Natural killer cell treated with Interleukin-12 subunit alpha and Interleukin-12 subunit beta and Interleukin-15 and Interleukin-18, amount 100 ng/mL, for 72 hours (primary cell): ENCODE data around the gene ERC1. TPM values are rescaled to one million over a fixed set of nuclear protein-coding genes. Genes with fewer than 3 reads are reported as not detected.

Source experiments
- ATAC-seq, 2 donors: fragments of 150-1000 bp; cut with Tn5 transposase in 1 of 2; sonication (Bioruptor Pico), chemical (Tn5 transposase) in 1 of 2; 2 replicates each; pipeline ENCODE4 v1.10.0; 2021
- DNase-seq: peaks from one replicate; pipeline ENCODE4 v3.0.0; 2022; ENCODE audit warnings: low spot score
- H3K27ac Mint-ChIP-seq, 2 donors: 1 replicate in 1 of 2; 2 replicates in 1 of 2; pipeline ENCODE4 v1.8.0; 2022; ENCODE audit warnings: mixed read lengths in 2 of 2, mild to moderate bottlenecking in 1 of 2, moderate library complexity in 1 of 2
- H3K27me3 Mint-ChIP-seq, 2 donors: 1 replicate in 1 of 2; 2 replicates in 1 of 2; pipeline ENCODE4 v1.8.0; 2022; ENCODE audit warnings: mixed read lengths in 2 of 2
- H3K36me3 Mint-ChIP-seq: one replicate; pipeline ENCODE4 v1.8.0; 2022; ENCODE audit warnings: mixed read lengths
- H3K4me1 Mint-ChIP-seq, 2 donors: 1 replicate in 1 of 2; 2 replicates in 1 of 2; pipeline ENCODE4 v1.8.0; 2022; ENCODE audit warnings: low read depth in 2 of 2, mixed read lengths in 2 of 2, mild to moderate bottlenecking in 1 of 2
- H3K4me3 Mint-ChIP-seq: one replicate; pipeline ENCODE4 v1.8.0; 2022; ENCODE audit warnings: mixed read lengths
- H3K9me3 Mint-ChIP-seq: 2 replicates; pipeline ENCODE4 v1.8.0; 2022; ENCODE audit warnings: mixed read lengths
- total RNA-seq, 2 donors: library from RNA; stranded (reverse); gene quantifications; one replicate each; pipeline ENCODE4 v1.2.3, GENCODE V29; 2022

ERC1 gene
- 10 to 100 TPM; 32.6 to 77.2 TPM for total RNA-seq

DNA sequence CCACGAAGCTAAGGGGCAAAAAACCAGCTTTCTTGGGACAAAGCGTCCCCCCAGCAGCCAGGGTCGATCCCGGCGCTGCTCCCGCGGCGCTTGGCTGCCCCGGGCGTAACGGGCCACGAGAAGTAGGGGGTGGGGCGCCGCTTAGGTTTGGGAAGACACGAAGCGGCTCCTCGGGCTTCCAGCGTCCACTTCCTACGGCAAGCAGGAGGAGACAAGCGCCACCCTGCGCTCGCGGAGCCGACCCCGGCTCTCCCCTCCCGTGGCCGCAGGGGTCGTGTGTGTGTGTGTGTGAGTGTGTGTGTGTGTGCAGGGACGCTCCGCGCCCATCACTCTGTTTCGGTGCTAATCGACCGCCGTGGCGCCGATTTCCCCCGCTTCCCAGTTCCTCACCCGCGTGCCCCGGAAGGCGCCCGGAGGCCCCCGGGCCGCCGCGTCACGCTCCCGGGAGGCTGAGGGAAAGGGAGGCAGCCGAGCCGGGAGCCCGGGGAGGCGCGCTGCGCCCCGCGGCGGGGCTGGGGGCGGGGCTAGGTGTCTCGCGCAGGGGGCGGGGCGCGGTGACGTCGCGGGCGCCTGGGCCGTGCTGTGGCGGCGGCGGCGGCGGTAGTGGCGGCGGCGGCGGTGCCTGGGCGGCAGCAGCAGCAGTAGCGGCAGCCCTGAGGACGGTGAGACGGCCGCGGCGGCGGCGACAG, at the start of gene ERC1:
ERC1 (plus strand) TSS at position 563 of the 689 bp plus-strand sequence. CDS start 36,681 bp downstream, outside the sequence.
- no peaks in the 10 kb centered on the region for H3K9me3 Mint-ChIP-seq
- H3K4me1 Mint-ChIP-seq = peaks cover 21 to 30% of the 10 kb centered on the region in 2 donors

DNA sequence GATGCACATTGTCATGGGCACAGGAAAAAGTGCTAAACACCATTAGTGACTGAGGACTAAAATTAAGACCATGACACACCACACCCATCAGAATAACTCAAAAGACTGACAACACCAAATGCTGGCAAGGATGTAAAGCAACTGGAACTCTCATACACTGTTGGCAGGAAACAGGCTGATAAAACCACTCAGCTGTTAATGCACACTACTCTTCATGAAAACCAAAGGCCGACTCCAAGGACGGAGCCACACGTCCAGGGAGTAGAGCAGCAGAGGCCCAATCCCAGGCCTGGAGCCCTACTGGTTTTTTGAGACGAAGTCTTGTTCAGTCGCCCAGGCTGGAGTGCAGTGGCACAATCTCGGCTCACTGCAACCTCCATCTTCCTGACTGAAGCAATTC, 48.0 kb upstream of the ERC1 start:
- DNase-seq (no peak), ATAC-seq (no peak)
- no peak overlapping the region for H3K27ac Mint-ChIP-seq
- H3K9me3 Mint-ChIP-seq = no peaks in the 10 kb centered on the region
- H3K36me3 Mint-ChIP-seq = no peaks in the 10 kb centered on the region
- no peak overlapping the region for H3K4me3 Mint-ChIP-seq
- no peaks in the 10 kb centered on the region for H3K27me3 Mint-ChIP-seq
- H3K4me1 Mint-ChIP-seq = peaks cover 19 to 28% of the 10 kb centered on the region in 2 donors

More for the DNA sequence above, at the start of gene ERC1:
- peak within 1 kb of the TSS; percentile 84 to 88 for H3K27ac Mint-ChIP-seq
- peaks cover 5% of the 10 kb centered on the region for H3K36me3 Mint-ChIP-seq
- H3K4me3 Mint-ChIP-seq = peak within 1 kb of the TSS; percentile 98
- ATAC-seq = peak; percentile 95 to 97
- no peaks in the 10 kb centered on the region for H3K27me3 Mint-ChIP-seq
- peak; percentile 85 for DNase-seq

DNA sequence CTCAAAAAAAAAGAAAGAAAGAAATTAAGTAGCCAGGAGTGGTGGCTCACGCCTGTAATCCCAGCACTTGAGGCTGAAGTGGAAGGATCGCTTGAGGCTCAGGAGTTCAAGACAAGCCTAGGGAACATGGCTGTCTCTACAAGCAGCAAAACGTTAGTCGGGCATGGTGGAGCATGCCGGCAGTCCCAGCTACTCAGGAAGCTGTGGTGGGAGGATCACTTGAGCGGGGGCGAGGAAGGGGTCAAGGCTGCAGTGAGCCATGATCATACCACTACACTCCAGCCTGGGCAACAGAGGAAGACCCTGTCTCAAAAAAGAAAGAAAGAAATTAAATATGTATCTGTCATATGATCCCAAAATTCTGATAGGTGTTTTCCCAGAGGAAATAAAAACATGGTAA, 46.8 kb upstream of the ERC1 start:
- H3K27ac Mint-ChIP-seq = peak overlapping the region; percentile 26 to 53
- DNase-seq = no peak
- no peak for ATAC-seq
- H3K4me3 Mint-ChIP-seq = peak overlapping the region; percentile 12
- H3K36me3 Mint-ChIP-seq = no peaks in the 10 kb centered on the region
- no peaks in the 10 kb centered on the region for H3K27me3 Mint-ChIP-seq
- peaks cover 21 to 37% of the 10 kb centered on the region in 2 donors for H3K4me1 Mint-ChIP-seq
- no peaks in the 10 kb centered on the region for H3K9me3 Mint-ChIP-seq

DNA sequence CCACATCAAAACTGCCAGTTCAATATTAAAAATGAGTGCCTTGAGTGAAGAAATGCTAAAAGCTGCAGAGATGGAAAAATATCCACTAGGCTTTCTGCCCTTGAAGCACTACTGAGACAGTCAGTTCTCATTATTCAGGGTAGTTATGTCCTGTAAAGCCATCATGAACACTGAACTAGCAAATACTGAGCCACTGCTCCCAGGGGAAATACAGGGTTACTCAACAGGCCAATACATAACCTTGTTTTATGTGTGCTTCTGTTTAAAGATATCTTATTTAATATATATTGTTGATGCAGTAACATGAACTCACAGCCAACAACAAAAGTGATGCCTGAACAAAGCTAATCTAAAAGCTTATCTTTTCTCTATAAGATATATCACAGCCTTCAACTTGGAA, 44.8 kb upstream of the ERC1 start:
- Mint-ChIP-seq H3K4me1 (peaks cover 24 to 38% of the 10 kb centered on the region in 2 donors), H3K27ac (peak overlapping the region; percentile 91 to 94)
- no peak for DNase-seq

DNA sequence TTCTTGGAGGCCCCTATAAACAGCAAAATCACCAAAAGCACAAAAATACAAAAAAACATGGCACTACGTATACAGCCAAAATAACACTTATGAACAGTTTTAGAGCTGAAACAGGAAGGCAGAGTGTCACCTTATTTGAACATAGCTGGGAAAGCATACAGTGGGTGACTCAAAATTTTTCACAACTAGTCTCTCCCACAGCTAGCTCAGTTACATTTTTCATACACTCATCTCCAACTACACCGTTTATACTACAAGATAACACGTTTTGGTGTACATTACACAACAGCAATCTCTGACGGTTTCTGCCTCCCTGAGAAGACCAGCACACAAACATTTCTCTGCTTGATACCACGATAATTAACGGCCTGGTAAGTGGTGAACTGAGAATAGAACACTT, 44.4 kb upstream of the ERC1 start:
- Mint-ChIP-seq H3K4me3 (peak overlapping the region; percentile 97), H3K9me3 (no peaks in the 10 kb centered on the region), H3K27me3 (no peaks in the 10 kb centered on the region), H3K4me1 (peaks cover 24 to 38% of the 10 kb centered on the region in 2 donors), H3K36me3 (no peaks in the 10 kb centered on the region), H3K27ac (peak overlapping the region; percentile 91 to 94)
- no peak for DNase-seq
- peak; percentile 47 to 69 for ATAC-seq

More for the DNA sequence above, 44.8 kb upstream of the ERC1 start:
- no peaks in the 10 kb centered on the region for H3K9me3 Mint-ChIP-seq
- H3K36me3 Mint-ChIP-seq = no peaks in the 10 kb centered on the region
- no peak for ATAC-seq
- H3K4me3 Mint-ChIP-seq = peak overlapping the region; percentile 97
- no peaks in the 10 kb centered on the region for H3K27me3 Mint-ChIP-seq

DNA sequence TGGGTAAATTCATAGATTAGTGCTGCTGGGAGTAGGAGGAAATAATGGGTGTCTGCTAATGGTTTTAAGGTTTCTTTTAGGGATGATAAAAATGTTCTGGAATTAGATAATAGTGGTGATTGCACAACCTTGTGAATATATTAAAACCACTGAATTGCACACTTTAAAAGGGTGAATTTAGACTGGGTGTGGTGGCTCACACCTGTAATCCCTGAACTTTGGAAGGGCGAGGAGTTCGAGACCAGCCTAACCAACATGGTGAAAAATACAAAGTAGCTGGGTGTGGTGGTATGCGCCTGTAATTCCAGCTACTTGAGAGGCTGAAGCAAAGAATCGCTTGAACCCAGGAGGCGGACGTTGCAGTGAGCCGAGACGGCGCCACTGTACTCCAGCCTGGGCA, 42.8 kb upstream of the ERC1 start:
- Mint-ChIP-seq H3K36me3 (no peaks in the 10 kb centered on the region), H3K27ac (peak overlapping the region; percentile 91 to 94), H3K4me3 (peak overlapping the region; percentile 97), H3K27me3 (no peaks in the 10 kb centered on the region), H3K4me1 (peaks cover 24 to 38% of the 10 kb centered on the region in 2 donors), H3K9me3 (no peaks in the 10 kb centered on the region)
- DNase-seq (no peak), ATAC-seq (no peak)

DNA sequence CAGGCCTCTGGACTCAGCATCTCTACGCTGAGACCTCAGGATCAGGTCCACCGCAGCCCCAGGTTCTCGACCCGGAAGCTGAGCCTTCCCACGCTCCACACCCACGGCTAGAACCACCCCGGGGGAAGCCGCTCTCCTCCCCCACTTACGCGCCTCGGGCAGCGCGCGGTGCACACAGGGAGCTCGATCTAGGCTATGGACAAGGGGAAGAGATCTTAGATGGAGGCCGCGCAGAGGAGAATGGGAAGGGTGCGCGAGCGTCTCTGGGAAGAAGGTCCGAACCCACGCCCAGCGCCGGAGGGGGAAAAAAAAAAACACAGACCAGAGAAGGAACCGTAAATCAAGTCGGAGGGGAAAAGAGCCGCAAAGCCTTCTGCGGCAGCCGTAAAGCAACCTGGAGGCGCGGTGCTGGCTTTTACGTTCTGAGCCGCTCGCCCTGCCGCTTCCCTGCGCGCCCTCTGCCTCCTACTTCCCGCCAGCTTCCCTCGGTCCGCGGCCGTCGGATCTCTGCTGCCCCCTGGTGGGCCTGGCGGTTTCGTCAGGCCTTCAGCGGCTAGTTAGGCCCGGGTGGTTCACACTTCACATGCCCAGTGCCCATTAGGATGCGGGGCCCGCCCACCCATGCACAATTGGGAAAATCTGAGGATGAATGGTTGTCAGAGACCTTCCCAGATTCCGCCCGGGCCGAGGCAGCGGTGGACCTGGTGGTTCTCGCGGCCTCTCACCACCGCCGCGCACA, 41.4 kb upstream of the ERC1 start, which contains the start of gene RAD52:
RAD52 (minus strand) TSS at position 242 of the 739 bp plus-strand sequence. CDS start 16,636 bp downstream, outside the sequence.
- peak within 1 kb of the TSS; percentile 91 to 97 for H3K27ac Mint-ChIP-seq
- no peaks in the 10 kb centered on the region for H3K9me3 Mint-ChIP-seq
- H3K27me3 Mint-ChIP-seq = no peaks in the 10 kb centered on the region
- ATAC-seq (peak; percentile 90 to 92), DNase-seq (peak; percentile 98)
- peak within 1 kb of the TSS; percentile 97 for H3K4me3 Mint-ChIP-seq
- peaks cover 23 to 30% of the 10 kb centered on the region in 2 donors for H3K4me1 Mint-ChIP-seq
- no peaks in the 10 kb centered on the region for H3K36me3 Mint-ChIP-seq

DNA sequence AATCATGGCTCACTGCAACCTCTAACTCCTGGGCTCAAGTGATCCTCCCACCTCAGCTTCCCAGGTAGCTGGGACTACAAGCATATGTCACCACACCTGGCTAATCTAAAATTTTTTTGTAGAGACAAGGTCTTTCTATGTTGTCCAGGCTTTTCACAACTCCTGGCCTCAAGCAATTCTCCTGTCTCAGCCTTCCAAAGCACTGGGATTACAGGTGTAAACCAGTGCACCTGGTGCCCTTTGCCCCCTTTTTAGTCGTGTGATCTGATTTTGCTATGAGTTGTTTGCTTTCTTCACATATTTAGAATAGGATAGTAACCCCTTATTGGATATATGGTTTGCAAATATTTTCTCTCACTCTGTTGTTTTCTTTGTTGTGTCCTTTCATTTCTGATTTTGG, 39.8 kb upstream of the ERC1 start:
- DNase-seq = no peak
- no peaks in the 10 kb centered on the region for H3K9me3 Mint-ChIP-seq
- H3K4me3 Mint-ChIP-seq = peak overlapping the region; percentile 6
- no peak for ATAC-seq
- no peaks in the 10 kb centered on the region for H3K27me3 Mint-ChIP-seq
- peaks cover 17 to 22% of the 10 kb centered on the region in 2 donors for H3K4me1 Mint-ChIP-seq
- peak overlapping the region; percentile 91 to 97 for H3K27ac Mint-ChIP-seq
- no peaks in the 10 kb centered on the region for H3K36me3 Mint-ChIP-seq

DNA sequence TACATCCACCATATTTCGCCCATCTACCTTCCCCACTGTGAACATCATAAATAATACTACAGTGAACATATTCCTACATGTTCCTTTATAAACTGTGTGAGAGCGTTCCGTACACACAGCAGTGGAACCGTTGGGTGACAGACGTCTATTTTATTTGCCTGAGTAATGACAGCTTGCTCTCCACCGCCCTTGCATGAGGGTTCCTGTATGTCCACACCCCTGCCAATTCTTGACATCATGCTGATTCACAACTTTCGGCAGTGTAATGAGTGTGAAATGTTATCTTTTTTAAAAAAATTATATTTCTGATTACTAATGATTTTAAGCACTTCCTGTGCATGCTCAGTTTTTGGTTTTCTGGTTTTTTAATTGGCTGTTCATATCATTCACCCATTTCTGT, 37.2 kb upstream of the ERC1 start:
- ATAC-seq (no peak), DNase-seq (no peak)
- Mint-ChIP-seq H3K9me3 (no peaks in the 10 kb centered on the region), H3K27ac (no peak overlapping the region), H3K27me3 (no peaks in the 10 kb centered on the region), H3K4me1 (peaks cover 5 to 6% of the 10 kb centered on the region in 2 donors), H3K36me3 (no peaks in the 10 kb centered on the region), H3K4me3 (no peak overlapping the region)

DNA sequence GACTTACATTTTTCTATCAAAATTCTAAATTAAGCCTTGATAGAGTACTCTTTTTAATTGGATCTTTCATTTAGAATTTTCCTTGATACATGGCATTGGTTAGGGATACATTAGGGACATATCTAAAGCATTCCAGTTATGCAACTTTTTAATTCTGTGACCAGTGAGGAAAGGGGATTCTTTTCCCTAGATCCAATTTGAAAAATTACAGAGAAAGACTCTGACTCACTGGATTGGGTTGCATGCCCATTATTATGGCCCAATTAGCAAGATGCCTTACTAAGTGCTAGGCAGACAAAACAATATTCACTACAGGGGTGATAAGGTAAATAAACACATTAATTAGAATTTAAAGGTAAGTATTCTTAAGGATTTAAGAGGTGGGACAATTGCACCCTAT, 36.3 kb upstream of the ERC1 start:
- no peak overlapping the region for H3K4me3 Mint-ChIP-seq
- DNase-seq (no peak), ATAC-seq (no peak)
- no peaks in the 10 kb centered on the region for H3K27me3 Mint-ChIP-seq
- H3K36me3 Mint-ChIP-seq = no peaks in the 10 kb centered on the region
- H3K9me3 Mint-ChIP-seq = no peaks in the 10 kb centered on the region
- H3K4me1 Mint-ChIP-seq = no peaks in the 10 kb centered on the region
- no peak overlapping the region for H3K27ac Mint-ChIP-seq

DNA sequence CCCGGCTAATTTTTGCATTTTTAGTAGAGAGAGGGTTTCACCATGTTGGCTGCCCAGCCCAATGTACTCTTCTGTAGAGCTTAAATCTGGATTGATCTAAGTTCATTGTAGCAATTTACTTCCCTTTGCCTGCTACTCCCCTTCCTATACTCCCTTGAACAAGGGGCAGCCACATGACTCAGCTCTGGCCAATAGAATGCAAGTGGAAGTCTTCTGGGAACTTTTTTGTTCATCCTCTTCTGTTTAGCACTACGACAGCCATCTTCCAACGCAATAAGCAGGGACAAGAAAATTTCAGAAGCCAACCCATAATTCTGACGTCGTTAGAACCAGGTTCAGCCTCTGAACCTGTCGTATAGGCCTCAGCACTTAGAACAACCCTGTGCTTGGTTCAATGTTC, 35.1 kb upstream of the ERC1 start:
- DNase-seq (no peak), ATAC-seq (no peak)
- Mint-ChIP-seq H3K36me3 (no peaks in the 10 kb centered on the region), H3K4me1 (peaks cover 0 to 3% of the 10 kb centered on the region in 2 donors), H3K27ac (no peak overlapping the region), H3K4me3 (no peak overlapping the region), H3K9me3 (no peaks in the 10 kb centered on the region), H3K27me3 (peaks cover 0 to 2% of the 10 kb centered on the region in 2 donors)

DNA sequence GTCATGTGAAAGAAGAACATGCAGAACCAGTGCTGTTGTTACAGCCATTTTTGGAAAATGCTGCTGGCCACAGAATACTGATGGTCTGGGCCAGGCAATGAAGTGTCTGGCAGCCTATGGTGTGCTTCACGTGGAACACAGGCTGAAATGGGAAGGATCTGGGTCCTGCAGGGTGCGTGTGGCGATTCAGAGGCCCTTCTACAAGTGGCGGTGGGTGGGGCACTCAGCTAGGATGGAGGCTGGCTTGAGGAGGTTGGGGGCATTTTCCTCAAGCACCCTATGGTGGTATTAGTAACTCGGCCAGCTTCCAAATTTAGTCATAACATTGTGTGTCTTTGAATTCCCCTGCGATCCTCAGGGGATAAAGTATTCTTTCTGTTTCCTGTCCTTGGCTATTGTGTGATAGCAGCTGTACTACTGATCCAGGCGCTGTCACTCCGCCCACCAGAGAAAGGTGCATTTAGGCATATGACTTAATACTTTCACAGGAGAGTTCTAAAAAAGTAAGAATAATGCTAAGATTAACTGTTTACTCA, 32.4 kb upstream of the ERC1 start:
- Mint-ChIP-seq H3K4me3 (no peak overlapping the region), H3K27ac (no peak overlapping the region)
- ATAC-seq = no peak

DNA sequence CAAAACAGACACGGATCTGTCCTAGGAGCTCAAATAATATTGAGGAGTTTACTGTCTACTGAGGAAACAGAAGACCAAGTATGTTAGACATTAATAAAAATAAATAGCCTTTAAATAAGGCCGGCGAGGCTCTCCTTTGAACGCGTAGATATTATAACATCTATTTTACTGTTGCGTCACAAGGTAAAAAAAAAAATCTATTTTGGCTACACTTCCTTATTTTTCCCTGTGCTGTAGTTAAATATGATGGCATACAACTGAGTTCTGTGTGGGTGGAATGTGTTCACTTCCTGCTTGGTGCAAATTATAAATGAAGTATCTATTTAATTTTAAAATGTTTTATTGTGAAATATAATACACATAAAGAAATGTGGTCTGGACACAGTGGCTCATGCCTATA, 24.3 kb upstream of the ERC1 start:
- Mint-ChIP-seq H3K27me3 (peaks cover 0 to 2% of the 10 kb centered on the region in 2 donors), H3K9me3 (no peaks in the 10 kb centered on the region), H3K27ac (no peak overlapping the region), H3K36me3 (no peaks in the 10 kb centered on the region), H3K4me1 (peaks cover 0 to 4% of the 10 kb centered on the region in 2 donors), H3K4me3 (no peak overlapping the region)
- ATAC-seq = no peak
- DNase-seq = no peak

More for the DNA sequence above, 32.4 kb upstream of the ERC1 start:
- peaks cover 0 to 11% of the 10 kb centered on the region in 2 donors for H3K4me1 Mint-ChIP-seq
- no peaks in the 10 kb centered on the region for H3K9me3 Mint-ChIP-seq
- DNase-seq = no peak
- H3K27me3 Mint-ChIP-seq = peaks cover 0 to 2% of the 10 kb centered on the region in 2 donors
- no peaks in the 10 kb centered on the region for H3K36me3 Mint-ChIP-seq

DNA sequence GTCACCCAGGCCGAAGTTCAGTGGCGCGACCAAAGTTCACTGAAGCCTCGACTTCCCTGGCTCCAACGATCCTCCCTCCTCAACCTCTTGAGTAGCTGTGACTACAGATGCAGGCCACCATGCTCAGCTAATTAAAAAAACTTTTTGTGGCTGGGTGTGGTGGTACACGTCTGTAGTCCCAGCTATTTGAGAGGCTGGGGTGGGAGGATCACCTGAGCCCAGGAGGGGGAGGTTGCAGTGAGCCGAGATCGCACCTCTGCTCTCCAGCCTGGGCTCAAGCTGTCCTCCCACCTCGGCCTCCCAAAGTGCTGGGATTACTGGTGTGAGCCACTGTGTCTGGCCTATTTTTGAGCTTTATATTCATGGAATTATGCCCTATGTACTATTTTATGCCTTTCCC, 23.4 kb upstream of the ERC1 start:
- Mint-ChIP-seq H3K4me3 (no peak overlapping the region), H3K4me1 (no peaks in the 10 kb centered on the region), H3K27ac (no peak overlapping the region), H3K36me3 (no peaks in the 10 kb centered on the region), H3K9me3 (no peaks in the 10 kb centered on the region), H3K27me3 (peaks cover 0 to 2% of the 10 kb centered on the region in 2 donors)
- ATAC-seq (no peak), DNase-seq (no peak)
